ENCODE measurements around the gene DNM3. TPM values are rescaled to one million over a fixed set of nuclear protein-coding genes. Genes with fewer than 3 reads are reported as not detected.

DNM3 gene
- total and polyA plus RNA-seq, 9 of the 15 experiments (the other 6 are each of a cell fraction or from before 2014, with no cell fraction given) = 0.08 to 0.36 (median 0.22) TPM; not detected in 1

GRCh38 chr1:172148213-172148612 lies 306.9 kb downstream of the DNM3 start:
- FAIRE-seq (no peak), DNase-seq (ENCODE audit: extremely low read depth in 1 of 4, low spot score in 3 of 4) (no peak), ATAC-seq (no peak)
- H4K20me1 ChIP-seq (replicated peaks; ENCODE audit: control insufficient read depth, insufficient read depth, low read length) = no peaks in the 10 kb centered on the region
- no peak overlapping the region for H3K4me2 ChIP-seq (ENCODE audit: insufficient read depth, low read length)
- ChIA-PET CTCF (ENCODE audit: low intra/inter-chr PET ratio) (no interaction called here), POLR2A (interaction anchor here (0.8 kb wide), 1 partner anchor 9 kb away, joined by 4 read pairs; no protein-coding TSS in a partner anchor)
- H3K9me3 ChIP-seq (replicated peaks; ENCODE audit: control insufficient read depth, insufficient read depth, low read depth, low read length) = no peaks in the 10 kb centered on the region
- WGBS (ENCODE audit: insufficient coverage, low coverage, missing lambda C conversion rate) = 0% methylated on average over 2 of the region's 2 CpGs
- H3K36me3 ChIP-seq (ENCODE audit: control insufficient read depth, insufficient read depth, low read length) = no peaks in the 10 kb centered on the region
- H3K79me2 ChIP-seq (ENCODE audit: control insufficient read depth, insufficient read depth, low read length) = no peaks in the 10 kb centered on the region
- H3K4me1 ChIP-seq (replicated peaks in 1 of 2; ENCODE audit: control insufficient read depth in 2 of 2, insufficient read depth in 2 of 2, low read length in 2 of 2) = no peaks in the 10 kb centered on the region
- H3K9me1 ChIP-seq (ENCODE audit: control insufficient read depth, insufficient read depth, low read length) = no peaks in the 10 kb centered on the region
- no peak overlapping the region for H3K9ac ChIP-seq (ENCODE audit: insufficient read depth in 1 of 2, low read depth in 2 of 2, low read length in 2 of 2)
- no peak overlapping the region for H2AFZ ChIP-seq (ENCODE audit: low read depth, low read length)
- peaks cover 0 to 6% of the 10 kb centered on the region in 2 experiments; a peak in 2 of 5 replicates for H3K27me3 ChIP-seq (ENCODE audit: control insufficient read depth in 2 of 2, insufficient read depth in 2 of 2, low read length in 2 of 2)
- H3K27ac ChIP-seq (ENCODE audit: extremely low read depth, low read depth, low read length) = no peak overlapping the region
- H3K4me3 ChIP-seq = no peak overlapping the region
- intact Hi-C loops (cut with micrococcal nuclease) = no loop called here
- TF ChIP-seq PYGO2 (tag; IDR thresholded peaks at IDR 0.05) = no peak
- TF ChIP-seq RBM14 (IDR thresholded peaks at IDR 0.05; ENCODE audit: borderline replicate concordance, insufficient read depth, low read depth, low read length) = no peak
- TF ChIP-seq ELF4 (CRISPR knock-in tag; IDR thresholded peaks at IDR 0.05) = no peak
- no peak for TF ChIP-seq ZFP30 (CRISPR knock-in tag; IDR thresholded peaks at IDR 0.05; ENCODE audit: borderline replicate concordance)
- in situ Hi-C loops (cut with MboI) = no loop called here
- BruUV-seq (replicated peaks) = no TSS peak

DNA sequence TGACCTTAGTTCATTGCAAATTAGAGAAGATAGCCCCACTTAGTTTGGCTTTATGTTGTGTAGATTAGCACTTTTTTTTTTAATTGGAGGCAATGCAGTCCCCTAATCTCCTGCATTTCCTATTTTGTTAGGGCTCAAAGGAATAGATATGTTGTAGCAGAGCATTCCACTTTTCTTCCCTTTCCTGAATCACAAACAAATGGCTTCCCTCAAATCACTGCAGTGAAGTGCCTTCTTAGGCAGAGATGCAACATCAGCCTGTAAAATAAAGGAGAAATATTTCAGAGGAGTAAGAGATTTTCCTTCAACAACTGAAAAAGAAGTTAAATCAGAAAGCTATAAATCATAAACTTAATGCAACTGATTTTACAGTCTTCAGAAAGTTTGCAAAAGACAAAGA lies 307.4 kb downstream of the DNM3 start:
- Histone ChIP-seq H3K27me3 (ENCODE audit: control insufficient read depth in 2 of 2, insufficient read depth in 2 of 2, low read length in 2 of 2) (peaks cover 0 to 6% of the 10 kb centered on the region in 2 experiments; a peak in 2 of 5 replicates), H3K9me1 (ENCODE audit: control insufficient read depth, insufficient read depth, low read length) (no peaks in the 10 kb centered on the region), H2AFZ (ENCODE audit: low read depth, low read length) (no peak overlapping the region), H3K27ac (ENCODE audit: extremely low read depth, low read depth, low read length) (no peak overlapping the region), H4K20me1 (replicated peaks; ENCODE audit: control insufficient read depth, insufficient read depth, low read length) (no peaks in the 10 kb centered on the region), H3K79me2 (ENCODE audit: control insufficient read depth, insufficient read depth, low read length) (no peaks in the 10 kb centered on the region), H3K4me1 (replicated peaks in 1 of 2; ENCODE audit: control insufficient read depth in 2 of 2, insufficient read depth in 2 of 2, low read length in 2 of 2) (no peaks in the 10 kb centered on the region), H3K4me2 (ENCODE audit: insufficient read depth, low read length) (no peak overlapping the region), H3K4me3 (no peak overlapping the region), H3K9me3 (replicated peaks; ENCODE audit: control insufficient read depth, insufficient read depth, low read depth, low read length) (no peaks in the 10 kb centered on the region), H3K9ac (ENCODE audit: insufficient read depth in 1 of 2, low read depth in 2 of 2, low read length in 2 of 2) (no peak overlapping the region), H3K36me3 (ENCODE audit: control insufficient read depth, insufficient read depth, low read length) (no peaks in the 10 kb centered on the region)
- no peak for FAIRE-seq
- CTCF ChIA-PET (ENCODE audit: low intra/inter-chr PET ratio) = no interaction called here
- BruUV-seq (replicated peaks) = no TSS peak
- intact Hi-C loops (cut with micrococcal nuclease) (no loop called here), in situ Hi-C loops (cut with MboI) (no loop called here)
- no peak for ATAC-seq
- TF ChIP-seq, protein P1, sequence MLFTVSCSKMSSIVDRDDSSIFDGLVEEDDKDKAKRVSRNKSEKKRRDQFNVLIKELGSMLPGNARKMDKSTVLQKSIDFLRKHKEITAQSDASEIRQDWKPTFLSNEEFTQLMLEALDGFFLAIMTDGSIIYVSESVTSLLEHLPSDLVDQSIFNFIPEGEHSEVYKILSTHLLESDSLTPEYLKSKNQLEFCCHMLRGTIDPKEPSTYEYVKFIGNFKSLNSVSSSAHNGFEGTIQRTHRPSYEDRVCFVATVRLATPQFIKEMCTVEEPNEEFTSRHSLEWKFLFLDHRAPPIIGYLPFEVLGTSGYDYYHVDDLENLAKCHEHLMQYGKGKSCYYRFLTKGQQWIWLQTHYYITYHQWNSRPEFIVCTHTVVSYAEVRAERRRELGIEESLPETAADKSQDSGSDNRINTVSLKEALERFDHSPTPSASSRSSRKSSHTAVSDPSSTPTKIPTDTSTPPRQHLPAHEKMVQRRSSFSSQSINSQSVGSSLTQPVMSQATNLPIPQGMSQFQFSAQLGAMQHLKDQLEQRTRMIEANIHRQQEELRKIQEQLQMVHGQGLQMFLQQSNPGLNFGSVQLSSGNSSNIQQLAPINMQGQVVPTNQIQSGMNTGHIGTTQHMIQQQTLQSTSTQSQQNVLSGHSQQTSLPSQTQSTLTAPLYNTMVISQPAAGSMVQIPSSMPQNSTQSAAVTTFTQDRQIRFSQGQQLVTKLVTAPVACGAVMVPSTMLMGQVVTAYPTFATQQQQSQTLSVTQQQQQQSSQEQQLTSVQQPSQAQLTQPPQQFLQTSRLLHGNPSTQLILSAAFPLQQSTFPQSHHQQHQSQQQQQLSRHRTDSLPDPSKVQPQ (CRISPR knock-in tag; IDR thresholded peaks at IDR 0.05; ENCODE audit: borderline replicate concordance) = no peak
- no peak for DNase-seq (ENCODE audit: extremely low read depth in 1 of 4, low spot score in 3 of 4)
- POLR2A ChIA-PET = interaction anchor here (0.8 kb wide), 1 partner anchor 8 kb away, joined by 4 read pairs; no protein-coding TSS in a partner anchor
